Activated T-cell treated with anti-CD3 and anti-CD28 coated beads for 48 hours (primary cell): ENCODE measurements around the gene NSD1.
"Not testable (repeated sequence)": the region's sequence is repeated elsewhere in the genome, so short reads cannot be mapped to it uniquely, and the experiment has no call there.

Experiments used
- DNase-seq: peaks from one replicate; pipeline ENCODE4 v3.0.0-alpha.2; 2020; ENCODE audit warnings: low read depth

Gene NSD1

DNA sequence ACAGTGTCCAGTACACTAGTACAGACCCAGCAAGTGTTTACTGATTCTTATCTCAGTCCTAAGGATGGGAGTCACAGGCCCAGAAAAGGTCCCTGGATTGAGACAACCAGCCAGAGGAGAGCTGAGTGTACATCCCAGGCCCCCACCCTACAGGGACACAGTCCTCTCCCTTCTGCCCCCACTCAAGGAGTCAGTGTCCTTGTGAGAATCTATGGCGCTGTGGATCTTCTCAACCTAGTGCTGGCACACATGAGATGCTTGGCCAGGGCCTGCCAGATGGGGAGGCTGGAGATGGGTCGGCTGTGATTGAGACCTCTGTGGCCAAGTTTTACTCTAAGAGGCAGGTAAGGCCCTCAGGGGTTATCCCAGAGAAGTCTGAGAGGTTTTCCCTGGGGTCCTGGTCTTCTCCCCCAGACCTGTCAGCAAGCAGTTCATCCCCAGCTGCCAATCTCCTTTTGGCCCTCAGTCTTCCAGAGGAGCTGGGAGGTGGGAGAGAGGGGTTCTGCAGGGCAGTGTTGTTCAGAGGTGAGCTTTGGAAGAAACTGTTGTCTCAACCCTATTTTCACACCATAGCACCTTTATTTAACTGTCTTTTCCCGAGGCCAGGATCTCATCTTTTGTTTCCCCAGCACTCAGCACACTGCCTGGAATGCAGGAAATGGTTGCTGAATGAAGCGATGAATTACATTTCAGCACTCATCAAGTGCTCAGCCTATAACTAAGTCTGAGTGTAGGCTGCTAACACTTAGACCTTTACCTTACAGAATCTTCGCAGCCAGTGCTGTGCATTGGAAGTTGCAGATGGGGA is 3.2 kb upstream of the NSD1 start:
- DNase-seq = no peak

DNA sequence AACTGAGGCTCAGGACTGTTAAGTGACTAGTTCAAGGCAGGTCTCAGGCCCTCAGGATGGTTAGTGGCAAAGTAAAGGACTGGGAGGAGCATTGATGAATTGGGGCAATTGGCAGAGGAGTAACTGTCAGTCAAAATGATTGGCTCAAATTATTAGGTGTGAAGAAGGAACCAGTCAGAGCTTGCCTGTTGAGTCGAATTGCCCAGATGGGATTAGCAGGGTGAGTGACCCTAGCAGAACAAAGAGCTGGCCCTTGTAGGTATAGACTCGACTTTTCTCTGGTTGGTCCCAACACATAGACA is 2.6 kb upstream of the NSD1 start:
- no peak for DNase-seq

DNA sequence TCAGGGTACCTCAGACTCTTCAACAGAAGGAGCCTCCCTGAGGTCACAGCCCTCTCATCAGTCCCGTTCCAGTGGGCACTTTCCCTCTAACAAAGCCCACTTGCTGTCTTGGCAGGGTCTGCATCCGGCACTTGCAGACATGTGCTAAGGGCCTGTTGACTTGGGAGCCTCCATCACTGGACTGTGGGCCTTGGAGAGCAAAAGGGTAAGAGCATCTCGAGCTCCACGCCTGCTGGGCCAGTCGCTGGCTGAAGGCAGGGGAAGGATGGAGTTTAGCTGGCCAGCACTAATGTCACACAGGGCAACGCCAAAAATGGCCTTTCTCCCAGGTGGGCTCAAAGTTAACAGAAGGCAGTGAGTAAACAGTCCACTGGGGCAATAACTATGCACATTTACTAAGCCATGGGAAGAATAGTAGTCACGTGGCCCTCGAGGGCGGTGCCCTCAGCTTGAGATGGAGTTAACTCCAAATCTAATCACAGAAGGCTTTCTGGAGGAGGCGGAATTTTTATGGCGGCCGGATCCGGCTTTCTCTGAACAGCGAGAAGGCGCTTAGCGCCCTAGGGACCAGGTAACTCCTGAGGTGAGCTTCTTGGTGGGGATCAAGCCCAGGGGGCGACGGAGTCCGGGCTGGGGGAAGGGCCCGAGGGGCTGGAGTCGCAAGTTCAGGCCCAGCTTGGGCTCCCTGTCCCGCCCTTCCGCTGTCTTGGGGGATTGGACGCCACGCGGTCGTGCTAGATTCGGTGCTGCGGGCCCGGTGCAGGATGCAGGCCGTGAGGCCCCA is 2.0 kb upstream of the NSD1 start:
- DNase-seq = no peak

- DNase-seq = no peak
Measured at GRCh38 chr5:177132136-177133095, 1.2 kb upstream of the NSD1 start.

DNA sequence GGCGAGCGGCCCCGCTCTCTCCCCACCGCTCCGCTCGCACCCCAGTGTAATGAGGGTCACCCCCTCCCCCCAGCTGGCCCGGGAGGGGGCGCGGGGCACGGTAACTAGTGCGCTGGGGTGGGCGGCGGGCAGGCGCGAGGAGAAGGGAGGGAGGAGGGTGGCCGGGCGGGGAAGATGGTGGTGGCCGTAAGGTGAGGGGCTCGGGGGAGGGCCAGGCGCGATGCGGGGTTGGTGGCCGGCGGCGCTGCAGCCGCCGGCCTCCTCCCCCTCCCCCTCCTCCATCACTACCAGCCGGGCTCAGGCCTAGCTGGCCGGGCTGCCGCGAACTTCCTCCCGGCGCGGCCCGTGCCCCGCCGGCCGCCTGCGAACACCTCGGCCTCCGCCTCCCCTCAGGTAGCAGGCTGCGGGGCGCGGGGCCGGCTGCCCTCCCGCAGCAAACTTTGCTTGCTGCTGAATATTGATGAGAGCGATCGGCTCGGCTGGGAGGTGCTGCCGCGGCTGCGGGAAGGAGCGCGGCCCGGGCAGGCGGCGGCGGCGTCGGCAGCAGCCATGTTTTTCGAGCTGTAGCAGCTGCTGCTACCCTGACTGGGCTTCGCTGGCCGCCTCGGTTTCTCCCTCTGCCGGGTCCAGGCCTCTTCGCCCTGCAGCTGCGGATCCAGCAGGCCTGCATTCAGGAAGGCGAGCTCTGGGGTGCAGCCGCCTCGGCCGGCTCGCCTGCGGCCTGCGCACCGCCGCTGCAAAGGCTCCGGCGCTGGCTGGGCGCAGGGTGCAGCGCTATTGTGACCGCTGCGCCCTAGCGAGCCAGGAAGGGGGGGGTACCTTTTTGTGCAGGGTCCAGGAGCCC is 502 bp downstream of the NSD1 start:
- peak; percentile 42 for DNase-seq

- DNase-seq = no peak
Measured at GRCh38 chr5:177134697-177135225, 1.2 kb downstream of the NSD1 start.

GRCh38 chr5:177140312-177140711 is 6.7 kb downstream of the NSD1 start:
- no peak for DNase-seq

DNA sequence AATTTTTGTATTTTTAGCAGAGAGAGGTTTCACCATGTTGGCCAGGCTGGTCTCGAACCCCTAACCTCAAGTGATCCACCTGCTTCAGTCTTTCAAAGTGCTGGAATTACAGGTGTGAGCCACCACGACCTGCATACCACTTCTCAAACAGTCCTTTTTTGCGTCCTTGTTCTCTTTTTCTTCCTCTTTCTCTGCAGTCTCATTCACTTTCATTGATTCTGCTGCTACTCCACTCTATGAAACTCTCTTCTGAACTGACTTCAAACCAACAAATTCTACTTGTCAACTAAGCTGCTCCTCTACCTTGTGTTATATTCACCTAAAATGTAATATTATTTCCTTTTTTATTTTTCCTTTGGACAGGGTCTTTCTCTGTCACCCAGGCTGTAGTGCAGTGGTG is 7.9 kb downstream of the NSD1 start:
- DNase-seq = no peak

DNA sequence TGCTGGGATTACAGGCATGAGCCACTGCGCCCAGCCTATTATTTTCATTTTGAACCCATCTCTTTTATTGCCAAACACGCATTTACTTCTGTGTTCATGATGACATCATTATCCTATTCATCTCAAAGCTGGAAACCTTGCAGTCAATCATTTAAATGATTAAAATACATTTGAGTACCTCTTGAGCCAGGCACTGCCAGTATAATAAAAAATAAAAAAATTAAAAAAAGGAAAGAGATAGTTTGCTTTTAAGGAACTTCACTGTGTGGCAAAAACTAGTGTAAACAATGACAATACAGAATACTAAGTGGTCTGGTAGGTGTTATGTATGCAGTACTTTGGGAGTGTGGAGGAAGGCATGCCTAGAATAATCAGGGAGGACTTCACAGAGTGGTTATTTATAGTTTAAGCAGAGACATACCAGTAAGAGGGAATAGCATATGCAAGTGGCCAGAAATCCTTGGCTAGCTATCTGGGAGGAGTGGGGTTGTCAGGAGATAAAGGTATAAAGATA is 8.6 kb downstream of the NSD1 start:
- DNase-seq = no peak

DNA sequence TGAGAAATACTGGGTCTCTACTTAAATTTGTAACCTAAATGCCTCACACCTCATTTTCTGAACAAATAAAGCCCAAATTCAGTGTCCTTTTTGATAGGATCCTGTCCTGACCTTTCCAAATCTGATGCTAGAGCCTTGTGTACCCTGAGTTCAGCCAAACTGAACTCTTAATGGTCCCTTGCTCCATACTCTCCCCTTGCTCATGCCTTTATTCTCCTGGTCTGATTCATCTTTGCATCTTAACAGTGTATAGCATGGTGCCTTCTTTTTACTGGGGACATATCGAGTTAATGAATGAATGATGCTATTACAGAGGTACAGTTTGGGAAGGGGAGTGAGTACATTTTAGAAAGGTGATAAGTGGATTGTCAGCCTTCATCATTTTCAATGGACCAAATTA is 9.2 kb downstream of the NSD1 start:
- DNase-seq = no peak

GRCh38 chr5:177146891-177147638 is 13.5 kb downstream of the NSD1 start:
- DNase-seq = no peak

DNA sequence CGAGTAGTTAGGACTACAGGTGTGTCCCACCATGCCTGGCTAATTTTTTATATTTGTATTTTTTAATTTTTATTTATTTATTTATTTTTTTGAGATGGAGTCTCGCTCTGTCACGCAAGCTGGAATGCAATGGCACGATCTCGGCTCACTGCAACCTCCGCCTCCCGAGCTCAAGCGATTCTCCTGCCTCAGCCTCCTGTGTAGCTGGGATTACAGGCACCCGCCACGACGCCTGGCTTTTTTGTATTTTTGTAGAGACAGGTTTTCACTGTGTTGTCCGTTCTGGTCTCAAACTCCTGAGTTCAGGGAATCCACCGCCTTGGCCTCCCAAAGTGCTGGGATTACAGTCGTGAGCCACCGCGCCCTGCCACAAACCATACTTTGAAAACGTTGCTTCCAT is 16.5 kb downstream of the NSD1 start:
- DNase-seq = not testable (repeated sequence)

GRCh38 chr5:177154003-177154643 is 20.6 kb downstream of the NSD1 start:
- no peak for DNase-seq

GRCh38 chr5:177162379-177162778 is 28.8 kb downstream of the NSD1 start:
- no peak for DNase-seq

- no peak for DNase-seq
Measured at GRCh38 chr5:177163500-177163899, 29.9 kb downstream of the NSD1 start.

DNA sequence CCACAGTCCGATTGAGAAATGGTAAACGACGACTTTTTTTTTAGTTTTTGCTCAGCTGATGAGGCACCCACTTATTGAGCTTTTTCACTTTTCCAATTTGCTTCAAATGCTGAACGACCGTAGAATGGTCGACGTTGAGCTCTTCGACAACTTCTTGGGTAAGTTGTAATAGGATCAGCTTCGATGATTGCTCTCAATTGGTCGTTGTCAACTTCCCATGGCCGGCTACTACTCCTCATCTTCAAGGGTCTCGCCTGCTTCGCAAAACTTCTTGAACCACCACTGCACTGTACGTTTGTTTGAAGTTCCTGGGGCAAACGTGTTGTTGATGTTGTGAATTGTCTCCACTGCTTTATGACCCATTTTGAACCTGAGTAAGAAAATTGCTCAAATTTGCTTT is 35.7 kb downstream of the NSD1 start:
- no peak for DNase-seq

DNA sequence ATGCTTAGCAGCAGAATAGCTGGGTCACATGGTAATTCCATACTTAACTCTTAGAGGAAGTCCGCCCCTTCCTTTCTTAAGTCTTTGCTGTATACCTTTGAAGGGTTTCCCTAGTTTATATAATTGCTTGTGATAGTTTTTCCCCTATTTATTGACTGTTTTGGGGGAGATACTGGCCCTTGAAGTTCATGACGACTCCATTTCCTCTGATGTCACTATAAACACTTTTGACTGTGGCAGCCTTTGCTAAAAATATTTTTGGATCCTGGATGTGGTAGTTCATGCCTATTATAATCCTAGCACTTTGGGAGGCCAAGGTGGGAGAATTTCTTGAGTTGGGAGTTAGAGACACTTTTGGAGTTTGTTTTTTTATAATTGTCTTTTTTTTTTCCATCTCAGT is 38.4 kb downstream of the NSD1 start:
- no peak for DNase-seq

DNA sequence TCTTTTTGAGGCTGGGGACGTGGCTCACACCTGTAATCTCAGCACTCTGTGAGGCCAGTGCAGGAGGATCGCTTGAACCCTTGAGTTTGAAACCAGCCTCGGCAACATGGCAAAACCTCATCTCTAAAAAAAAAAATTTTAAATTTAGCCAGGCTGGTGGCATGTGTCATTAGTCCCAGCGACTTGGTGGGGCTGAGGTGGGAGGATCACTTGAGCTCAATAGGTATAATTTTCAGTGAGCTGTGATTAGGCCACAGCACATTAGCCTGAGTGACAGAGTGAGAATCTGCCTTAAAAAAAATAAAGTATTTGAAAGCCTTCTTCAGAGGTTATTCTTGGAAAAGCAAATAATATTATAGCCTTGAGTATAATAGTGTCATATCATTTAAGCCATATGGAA is 41.8 kb downstream of the NSD1 start:
- DNase-seq = no peak

- no peak for DNase-seq
Measured at GRCh38 chr5:177176175-177176711, 42.7 kb downstream of the NSD1 start.
